Right lobe of liver (tissue), 6 donors: ENCODE results near the gene CHN2. TPM values are rescaled to one million over a fixed set of nuclear protein-coding genes. Genes with fewer than 3 reads are reported as not detected.
A peak's percentile ranks its signal among the peaks of the same experiment; 100 is the strongest.

ENCODE experiments used
- ATAC-seq, 4 donors: fragments of 200-7000 bp; cut with Tn5 transposase; one replicate each; pipeline ENCODE4 v1.9.1; 2020; ENCODE audit warnings: mild to moderate bottlenecking in 4 of 4, moderate library complexity in 4 of 4
- DNase-seq, 3 donors: peaks; one replicate each; pipeline ENCODE4 v3.0.0-alpha.2; 2020
- H3K27ac ChIP-seq, 3 donors: fragments of 200-600 bp; one replicate each; pipeline ENCODE4 v1.8.0; 2022
- H3K27me3 ChIP-seq, 2 donors: fragments of 200-600 bp; one replicate each; pipeline ENCODE4 v1.8.0; 2022
- H3K36me3 ChIP-seq, 4 donors: fragments of 200-600 bp; sonication (generic) in 1 of 4; one replicate each; pipeline versions ENCODE4 v1.5.1 to v1.8.0; 2017 to 2022; ENCODE audit warnings: control low read depth in 1 of 4
- H3K4me1 ChIP-seq, 4 donors: fragments of 200-600 bp; sonication (generic) in 1 of 4; one replicate each; pipeline versions ENCODE4 v1.5.1 to v1.8.0; 2017 to 2022; ENCODE audit warnings: control low read depth in 1 of 4
- H3K4me3 ChIP-seq, 3 donors: fragments of 200-600 bp; one replicate each; pipeline ENCODE4 v1.8.0; 2022
- H3K9me3 ChIP-seq, 4 donors: fragments of 200-600 bp; sonication (generic) in 1 of 4; one replicate each; pipeline versions ENCODE4 v1.5.1 to v1.8.0; 2017 to 2022; ENCODE audit warnings: control low read depth in 1 of 4
- POLR2A ChIP-seq: fragments of 450-650 bp; IDR thresholded peaks from one replicate; pipeline ENCODE4 v1.6.1; 2017; ENCODE audit warnings: antibody characterized with exemption, mild to moderate bottlenecking
- WGBS: methylation state at CpG from one replicate; pipeline ENCODE4 v1.1.6; 2018; ENCODE audit warnings: low coverage, low lambda C conversion rate; ENCODE audit not compliant: insufficient coverage; ENCODE audit errors: missing lambda C conversion rate; 5-methylcytosine and 5-hydroxymethylcytosine counted together
- intact Hi-C, 2 donors: fragments of 100-400 bp; cut with DNase I; formaldehyde crosslinking; loops; one replicate each; pipeline versions ENCODE4 v1.11.2 to v1.14.1; 2022
- total RNA-seq, 6 experiments: library from RNA; depleted of rRNA in 2 of 6; stranded (reverse); fragments of >200 nt in 2 of 6; fragmentation: NEBNext Ultra II Directional in 3 of 6; extraction: Animal tissue kit (Norgen Biotek cat#: 25700) in 3 of 6; gene quantifications; one replicate each; pipeline versions ENCODE4 v1.1.0 to v1.2.4, GENCODE V29; 2016 to 2023
- TF ChIP-seq, protein P1 (sequence below), 4 donors: fragments of 200-600 bp in 3 of 4; fragments of 450-650 bp in 1 of 4; IDR thresholded peaks; one replicate each; pipeline versions ENCODE4 v1.5.1 to v1.8.0; 2016 to 2022; ENCODE audit warnings: antibody characterized with exemption in 4 of 4, mild to moderate bottlenecking in 2 of 4
- donor health status: DM: no; HTN: yes; CAD: no.
- donor health status: DM: no; HTN: no; CAD: no.
- donor health status: DM: no; HTN: no; CAD: no.
- donor health status: DM: no; HTN: yes; CAD: no.
- donor health status: DM: no; HTN: yes; CAD: no.

Gene CHN2
- total RNA-seq, 6 experiments from 2014 or later = 20.1 to 57.7 (median 31.5) TPM

DNA sequence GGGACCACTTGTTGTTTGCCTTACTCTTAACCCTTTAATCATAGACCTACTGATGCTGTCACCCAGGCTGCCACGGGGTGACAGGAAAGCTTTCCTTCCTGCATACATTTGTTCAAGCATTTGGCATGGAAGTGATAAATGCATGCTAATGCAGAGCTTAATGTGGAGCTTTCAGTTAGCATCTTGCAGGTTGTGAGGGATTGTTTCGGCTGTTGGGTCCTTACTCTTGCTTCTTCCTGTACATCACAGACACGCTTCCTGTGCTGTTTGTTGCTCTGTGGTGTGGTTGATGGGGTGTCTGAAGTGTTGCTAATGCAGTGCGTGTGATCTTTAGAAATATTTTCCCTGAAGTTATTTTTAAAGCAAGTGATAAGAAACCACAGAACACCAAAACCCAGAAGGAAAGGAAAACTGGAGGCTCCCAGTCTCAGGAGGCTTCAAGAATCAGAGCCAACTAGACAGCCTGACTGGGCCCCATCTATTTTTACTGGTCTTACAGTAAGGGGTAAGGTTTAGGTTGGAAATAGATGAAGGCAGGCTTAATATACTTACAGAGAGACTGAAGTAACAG, 143.1 kb downstream of the CHN2 start:
- Histone ChIP-seq H3K9me3 (no peaks in the 10 kb centered on the region), H3K27me3 (no peaks in the 10 kb centered on the region), H3K36me3 (no peaks in the 10 kb centered on the region), H3K4me3 (no peak overlapping the region), H3K27ac (no peak overlapping the region), H3K4me1 (peaks cover 0 to 17% (median 3%) of the 10 kb centered on the region in 4 donors)
- TF ChIP-seq POLR2A = no peak
- TF ChIP-seq, protein P1, sequence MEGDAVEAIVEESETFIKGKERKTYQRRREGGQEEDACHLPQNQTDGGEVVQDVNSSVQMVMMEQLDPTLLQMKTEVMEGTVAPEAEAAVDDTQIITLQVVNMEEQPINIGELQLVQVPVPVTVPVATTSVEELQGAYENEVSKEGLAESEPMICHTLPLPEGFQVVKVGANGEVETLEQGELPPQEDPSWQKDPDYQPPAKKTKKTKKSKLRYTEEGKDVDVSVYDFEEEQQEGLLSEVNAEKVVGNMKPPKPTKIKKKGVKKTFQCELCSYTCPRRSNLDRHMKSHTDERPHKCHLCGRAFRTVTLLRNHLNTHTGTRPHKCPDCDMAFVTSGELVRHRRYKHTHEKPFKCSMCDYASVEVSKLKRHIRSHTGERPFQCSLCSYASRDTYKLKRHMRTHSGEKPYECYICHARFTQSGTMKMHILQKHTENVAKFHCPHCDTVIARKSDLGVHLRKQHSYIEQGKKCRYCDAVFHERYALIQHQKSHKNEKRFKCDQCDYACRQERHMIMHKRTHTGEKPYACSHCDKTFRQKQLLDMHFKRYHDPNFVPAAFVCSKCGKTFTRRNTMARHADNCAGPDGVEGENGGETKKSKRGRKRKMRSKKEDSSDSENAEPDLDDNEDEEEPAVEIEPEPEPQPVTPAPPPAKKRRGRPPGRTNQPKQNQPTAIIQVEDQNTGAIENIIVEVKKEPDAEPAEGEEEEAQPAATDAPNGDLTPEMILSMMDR (IDR thresholded peaks at IDR 0.05) = no peak
- intact Hi-C loops = no loop called here
- DNase-seq (no peak), ATAC-seq (peak; percentile 52 to 60 (median 58))
- WGBS = 62% methylated on average over 4 of the region's 4 CpGs

DNA sequence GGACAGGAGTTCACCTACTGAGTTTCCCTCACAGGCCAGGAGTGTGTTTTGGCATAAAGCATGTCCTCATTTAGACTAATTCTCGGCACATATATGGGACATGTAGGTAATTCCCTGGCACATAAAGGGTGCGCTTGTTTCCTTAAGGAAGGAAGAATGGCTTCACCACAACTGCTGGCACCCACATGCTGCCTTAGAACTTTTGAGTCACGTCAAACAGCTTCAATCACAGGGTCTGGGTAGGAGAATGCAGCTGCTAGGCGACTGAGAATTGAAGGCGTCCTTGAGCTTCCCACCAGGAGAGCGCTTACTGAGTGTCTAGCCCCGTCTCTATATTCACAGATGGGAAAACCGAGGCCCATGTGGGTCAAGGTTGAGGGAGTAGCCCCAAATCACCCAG, 146.1 kb downstream of the CHN2 start:
- Histone ChIP-seq H3K27me3 (no peaks in the 10 kb centered on the region), H3K4me1 (peaks cover 0 to 17% (median 5%) of the 10 kb centered on the region in 4 donors), H3K9me3 (no peaks in the 10 kb centered on the region), H3K4me3 (no peak overlapping the region), H3K36me3 (no peaks in the 10 kb centered on the region), H3K27ac (no peak overlapping the region)
- DNase-seq = no peak
- intact Hi-C loops = no loop called here
- no peak for ATAC-seq
- no peak for TF ChIP-seq POLR2A
- TF ChIP-seq, protein P1 (IDR thresholded peaks at IDR 0.05) = no peak
- WGBS = 76% methylated on average over 4 of the region's 8 CpGs

- no peak overlapping the region for H3K27ac ChIP-seq
- DNase-seq (no peak), ATAC-seq (no peak)
- intact Hi-C loops = no loop called here
- no peaks in the 10 kb centered on the region for H3K36me3 ChIP-seq
- no peak overlapping the region for H3K4me3 ChIP-seq
- H3K4me1 ChIP-seq = peaks cover 0 to 17% (median 5%) of the 10 kb centered on the region in 4 donors
- no peaks in the 10 kb centered on the region for H3K9me3 ChIP-seq
- no peaks in the 10 kb centered on the region for H3K27me3 ChIP-seq
- TF ChIP-seq POLR2A = no peak
- TF ChIP-seq, protein P1 (IDR thresholded peaks at IDR 0.05) = no peak
- 88% methylated on average over 6 of the region's 7 CpGs for WGBS
These were observed 146.6 kb downstream of the CHN2 start for GRCh38 chr7:29341156-29341555.

GRCh38 chr7:29342761-29343160, 148.2 kb downstream of the CHN2 start:
- Histone ChIP-seq H3K36me3 (no peaks in the 10 kb centered on the region), H3K27ac (no peak overlapping the region), H3K4me1 (peaks cover 0 to 6% (median 2%) of the 10 kb centered on the region in 4 donors), H3K9me3 (no peaks in the 10 kb centered on the region), H3K27me3 (no peaks in the 10 kb centered on the region), H3K4me3 (no peak overlapping the region)
- WGBS = 65% methylated on average over 3 of the region's 3 CpGs
- intact Hi-C loops = no loop called here
- TF ChIP-seq POLR2A = no peak
- TF ChIP-seq, protein P1 (IDR thresholded peaks at IDR 0.05) = no peak
- no peak for ATAC-seq
- no peak for DNase-seq
